GM19467 (cell line): ENCODE results near the gene NOS3.

ENCODE experiments used
- ATAC-seq: cut with Tn5 transposase; IDR thresholded peaks from one replicate; pipeline ENCODE4 v1.9.1; 2021; ENCODE audit warnings: mild to moderate bottlenecking, moderate library complexity; ENCODE audit not compliant: unreplicated experiment

NOS3 gene

DNA sequence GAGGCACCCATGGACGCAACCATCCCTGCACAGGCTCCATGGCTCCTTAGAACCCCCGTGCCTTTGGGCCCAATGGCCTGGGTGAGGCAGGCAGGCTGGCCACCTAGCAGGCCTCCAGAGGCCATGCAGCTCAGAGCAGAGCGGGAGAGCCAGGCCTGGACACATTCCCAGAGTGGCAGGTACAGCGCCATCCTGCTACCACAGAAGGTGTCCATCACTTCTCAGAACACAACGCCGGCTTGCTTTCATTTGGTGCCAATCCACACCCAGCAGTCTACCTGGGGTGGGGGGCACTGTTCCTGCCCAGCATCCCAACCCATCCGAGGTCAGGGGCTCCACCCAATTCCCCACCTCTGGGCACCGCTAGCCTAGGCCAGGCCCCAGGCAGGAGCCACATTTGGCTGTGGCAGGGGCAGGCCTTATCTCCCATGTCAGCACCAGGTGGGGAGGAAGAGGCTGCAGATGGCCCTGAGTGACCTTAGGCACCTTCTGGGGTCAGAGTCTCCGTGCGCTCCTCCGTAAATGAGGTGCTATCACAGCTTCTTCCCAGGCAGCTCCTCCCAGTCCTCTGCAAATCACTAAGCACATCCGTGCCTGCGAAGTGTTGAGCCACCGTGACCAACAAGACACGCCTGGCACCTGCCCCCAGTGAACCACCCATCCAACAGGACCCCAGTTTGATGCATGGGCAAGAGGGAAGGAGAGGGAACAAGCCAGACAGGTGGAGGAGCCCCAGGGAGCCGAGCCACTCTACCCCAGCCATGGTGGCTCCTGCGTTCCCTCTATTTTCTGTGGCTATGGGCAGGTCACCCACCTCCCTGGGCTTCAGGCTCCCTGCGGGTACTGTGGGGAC is 26.9 kb upstream of the NOS3 start:
- no peak for ATAC-seq

DNA sequence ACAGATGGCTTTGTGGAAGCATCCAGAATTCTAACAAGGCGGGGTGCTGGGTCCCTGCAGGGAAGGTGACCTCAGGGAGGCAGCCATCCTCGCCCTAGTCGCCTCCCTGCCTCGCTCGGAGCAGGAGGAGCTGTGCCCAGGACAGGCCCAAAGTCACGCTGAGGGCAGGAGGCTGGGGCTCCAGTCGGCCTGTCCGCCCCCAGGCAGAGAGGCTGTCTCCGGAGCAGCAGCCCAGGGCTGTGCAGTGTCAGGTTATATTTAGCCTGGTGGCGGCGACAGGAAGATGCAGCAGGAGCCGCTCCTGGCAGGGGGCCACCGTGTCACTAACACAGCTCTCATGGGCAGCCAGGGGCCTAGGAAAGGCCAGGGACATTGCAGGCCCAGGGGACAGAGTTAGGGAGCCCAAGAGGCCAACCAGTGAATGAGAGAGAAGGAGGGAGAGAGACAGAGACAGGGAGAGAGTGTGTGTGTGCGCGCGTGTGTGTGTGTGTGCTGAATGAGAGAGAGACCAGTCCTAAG is 26.2 kb upstream of the NOS3 start:
- ATAC-seq, result no peak

DNA sequence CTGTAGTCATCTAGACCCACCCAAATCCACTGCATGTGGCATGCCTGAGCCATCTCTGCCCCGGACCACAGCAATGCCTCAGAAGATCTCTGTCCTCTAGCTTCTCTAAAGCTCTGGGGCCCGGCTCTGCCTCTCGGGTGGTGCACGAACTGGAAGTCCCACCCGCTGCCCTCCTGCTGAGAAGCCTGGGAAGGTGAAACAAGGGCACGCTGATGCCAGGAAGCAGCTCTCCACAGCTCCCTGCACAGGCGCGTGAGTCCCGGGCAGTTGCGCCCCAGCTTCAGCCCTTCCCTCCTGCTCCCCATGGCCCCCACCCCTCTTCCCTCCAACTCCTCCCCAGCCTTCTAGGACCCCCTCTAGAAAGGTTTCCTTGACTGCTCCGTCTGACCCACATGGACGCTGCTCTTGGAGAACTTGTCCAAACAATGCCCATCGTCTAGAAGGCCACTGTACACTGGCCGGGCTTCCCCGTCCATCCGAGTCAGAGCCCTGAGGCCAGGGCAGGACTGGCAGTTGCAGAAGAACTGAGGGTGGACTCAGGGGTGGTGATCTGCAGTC is 25.5 kb upstream of the NOS3 start:
- no peak for ATAC-seq

DNA sequence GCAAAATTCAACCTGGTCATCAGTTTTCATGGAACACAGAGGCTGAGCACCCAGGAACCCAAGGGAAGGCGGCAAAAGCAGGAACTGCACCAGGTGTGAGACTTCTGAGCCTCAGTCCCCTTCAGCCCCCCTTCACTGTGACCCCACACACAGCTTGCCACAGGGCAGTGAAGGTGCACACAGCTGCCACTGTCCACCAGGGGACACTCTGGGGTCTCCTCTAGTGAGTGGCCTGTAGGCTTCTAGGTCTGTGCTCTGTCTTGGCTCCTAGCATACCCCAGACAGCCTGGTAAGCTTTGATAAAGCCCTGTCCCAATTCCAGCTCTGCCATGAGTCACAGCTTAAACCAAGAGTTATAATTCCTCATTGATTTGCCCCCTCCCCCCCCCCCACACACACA is 24.8 kb upstream of the NOS3 start:
- no peak for ATAC-seq

DNA sequence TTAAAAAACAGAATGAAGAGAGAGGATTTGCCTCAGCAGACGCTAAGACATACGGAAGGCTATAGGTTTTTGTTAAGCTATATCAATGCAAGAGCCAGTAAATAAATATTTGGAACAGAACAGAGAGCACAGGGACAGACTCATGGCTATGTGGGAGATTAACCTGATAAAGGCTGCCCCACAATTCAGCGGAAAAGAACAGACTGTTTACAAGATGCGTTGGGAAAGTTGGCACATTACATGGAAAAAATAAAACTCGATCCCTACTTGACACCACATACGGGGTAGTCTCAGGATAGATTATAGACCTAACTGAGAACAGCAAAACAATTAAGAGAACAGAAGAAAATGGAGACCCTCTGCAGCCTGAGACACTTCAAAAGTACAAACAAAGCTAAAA is 23.5 kb upstream of the NOS3 start:
- no peak for ATAC-seq

DNA sequence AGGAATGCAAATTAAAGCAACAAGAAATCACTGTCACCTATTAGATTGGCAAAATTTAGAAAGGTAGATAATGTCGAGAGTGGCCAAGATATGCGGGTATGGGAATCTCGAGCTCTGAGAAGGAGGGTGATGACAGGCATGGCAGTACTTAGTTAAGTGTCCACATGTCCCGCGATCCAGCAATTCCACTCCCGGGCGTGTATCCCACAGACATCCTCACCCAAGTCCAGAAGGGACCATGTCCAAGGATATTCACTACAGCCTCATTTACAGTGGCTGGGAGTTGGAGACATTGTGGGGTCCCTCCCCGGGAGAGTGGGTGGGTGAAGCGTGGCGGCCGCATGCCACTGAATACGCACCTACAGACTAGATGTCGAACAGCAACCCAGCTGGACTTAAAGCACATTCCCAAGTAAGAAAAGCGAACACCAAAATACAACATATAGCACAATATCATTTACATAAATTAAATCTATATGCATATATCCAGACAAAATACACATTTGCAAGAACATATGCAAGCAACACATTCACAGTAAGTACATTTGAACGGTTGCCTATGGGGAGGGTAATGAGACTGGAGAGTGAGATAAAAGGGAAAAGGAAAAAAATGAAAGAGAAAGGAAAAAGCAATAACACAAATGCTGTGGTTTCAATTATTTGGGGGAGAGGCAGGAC is 22.6 kb upstream of the NOS3 start:
- no peak for ATAC-seq

DNA sequence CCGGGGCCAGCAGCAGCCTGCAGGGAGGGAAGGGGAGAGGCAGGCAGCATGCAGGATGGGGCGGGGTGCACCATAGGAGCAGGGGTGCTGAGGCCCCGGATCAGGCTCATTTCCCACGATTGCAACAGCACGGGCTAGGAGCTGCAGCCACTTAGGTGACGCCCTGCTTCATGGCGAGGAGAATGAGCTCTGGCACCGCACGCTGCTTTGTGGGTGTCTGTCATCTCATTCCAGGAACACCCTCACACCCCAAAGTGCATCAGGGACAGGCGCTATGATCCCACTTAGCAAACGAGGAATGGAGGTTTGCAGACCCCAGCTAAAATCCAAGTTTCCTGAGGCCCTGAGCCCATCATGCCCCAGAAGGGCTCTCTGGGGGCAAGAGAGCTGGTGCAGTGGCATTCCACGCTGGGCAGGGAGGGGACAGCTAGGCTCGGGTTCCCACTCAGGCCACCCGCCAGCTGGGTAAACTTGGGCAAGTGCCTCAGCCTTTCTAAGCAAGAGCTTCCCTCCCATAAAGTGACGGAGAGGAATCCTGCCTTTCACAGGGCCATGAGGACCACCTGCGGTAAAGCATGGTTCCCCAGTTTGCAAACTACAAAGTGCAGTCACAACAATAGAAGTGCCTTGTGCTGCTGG is 22.0 kb upstream of the NOS3 start:
- ATAC-seq, result no peak

DNA sequence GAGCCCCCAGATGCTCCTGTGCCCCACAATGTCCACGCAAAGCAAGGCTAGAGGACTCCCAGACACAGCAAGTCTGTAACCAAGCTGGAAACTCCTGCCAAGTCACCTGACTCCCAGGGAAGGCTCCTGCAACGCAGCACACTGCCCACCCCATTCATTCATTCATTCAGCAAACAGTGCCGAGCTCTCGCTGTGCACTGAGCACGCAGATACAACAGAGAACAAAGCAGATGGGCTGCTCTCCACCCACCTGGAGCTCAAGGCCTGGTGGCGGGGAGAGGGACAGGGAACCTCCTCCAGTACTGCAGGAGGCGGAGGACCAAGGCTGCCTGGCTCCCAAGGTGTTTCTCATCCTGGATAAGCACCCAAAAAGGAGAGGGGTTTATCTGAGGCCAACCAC is 21.3 kb upstream of the NOS3 start:
- ATAC-seq, result no peak

DNA sequence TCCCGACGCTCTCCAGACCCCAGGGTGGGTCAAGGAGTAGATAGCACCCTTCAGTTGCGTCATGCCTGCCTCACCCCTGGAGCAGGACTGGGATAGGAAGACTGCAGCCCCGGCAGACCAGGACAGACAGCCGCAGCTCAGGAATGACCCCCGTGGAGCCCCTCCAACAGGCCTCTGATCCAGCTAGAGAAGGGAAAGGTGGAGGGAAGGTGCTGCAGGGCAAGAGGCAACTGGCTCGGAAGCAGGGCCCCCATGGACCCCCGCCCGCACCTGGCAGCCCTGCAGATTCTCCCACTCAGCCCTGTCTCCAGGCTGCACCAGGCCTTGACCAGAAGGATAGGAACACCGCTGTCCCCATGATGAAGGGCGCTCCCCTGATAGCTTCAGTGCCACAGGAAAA is 20.4 kb upstream of the NOS3 start:
- ATAC-seq, result no peak

DNA sequence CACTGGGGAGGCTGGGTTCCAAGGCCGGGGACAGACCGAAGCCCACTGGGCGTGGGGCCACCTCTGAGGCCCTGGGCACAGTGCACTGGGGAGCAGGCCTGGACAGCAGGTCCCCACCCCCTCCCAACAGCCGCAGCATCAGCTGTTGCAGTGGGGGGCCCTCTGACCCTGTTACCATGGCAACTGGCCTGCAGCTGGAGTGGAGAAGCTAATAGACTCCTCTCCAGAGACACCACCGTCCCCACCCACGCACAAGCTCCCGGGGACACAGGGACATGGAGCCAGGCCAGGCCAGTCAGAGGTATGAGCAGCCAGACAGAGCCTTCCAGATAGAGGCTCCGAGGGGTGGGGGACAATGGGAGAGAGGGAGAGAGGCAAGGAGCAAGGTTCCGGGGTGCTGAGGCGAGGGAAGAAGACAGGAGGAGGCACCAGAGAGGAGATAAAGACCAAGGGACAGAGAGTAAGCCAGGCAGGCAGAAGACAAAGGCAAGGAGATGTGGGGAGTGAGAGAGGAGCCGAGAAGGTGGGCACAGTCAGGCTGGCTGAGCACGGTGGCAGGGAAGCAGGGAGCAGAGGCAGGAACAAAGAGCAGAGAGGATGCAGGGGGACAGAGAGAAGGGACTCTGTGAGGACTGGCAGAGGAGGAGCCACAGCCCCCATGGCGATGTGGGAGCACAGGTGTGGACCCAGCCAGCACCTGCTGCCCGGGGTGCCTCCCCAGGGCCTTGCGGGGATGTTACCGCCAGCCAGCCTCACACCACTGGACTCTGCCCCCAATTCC is 19.4 kb upstream of the NOS3 start:
- ATAC-seq, result no peak

DNA sequence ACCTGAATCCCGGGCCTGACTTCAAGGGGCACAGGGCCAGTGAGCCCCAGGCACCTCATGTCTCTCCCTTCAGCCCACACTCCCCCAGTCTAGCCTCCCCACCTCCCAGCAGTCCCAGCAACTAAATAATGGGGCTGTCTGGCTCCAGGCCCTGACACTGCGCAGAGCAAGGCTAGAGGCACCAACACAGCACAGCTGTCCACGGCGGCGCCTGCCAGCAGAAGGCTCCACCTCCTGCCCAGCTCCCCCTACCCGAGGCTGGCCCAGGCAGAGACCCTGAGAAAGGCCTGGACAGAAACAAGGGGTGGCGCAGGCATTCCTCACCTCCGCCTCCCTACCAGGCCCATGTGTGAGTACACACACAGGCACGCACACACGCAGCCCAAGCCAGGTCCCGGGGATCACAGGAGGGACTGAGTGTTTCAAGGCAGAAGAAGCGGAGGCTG is 18.8 kb upstream of the NOS3 start:
- ATAC-seq, result no peak

DNA sequence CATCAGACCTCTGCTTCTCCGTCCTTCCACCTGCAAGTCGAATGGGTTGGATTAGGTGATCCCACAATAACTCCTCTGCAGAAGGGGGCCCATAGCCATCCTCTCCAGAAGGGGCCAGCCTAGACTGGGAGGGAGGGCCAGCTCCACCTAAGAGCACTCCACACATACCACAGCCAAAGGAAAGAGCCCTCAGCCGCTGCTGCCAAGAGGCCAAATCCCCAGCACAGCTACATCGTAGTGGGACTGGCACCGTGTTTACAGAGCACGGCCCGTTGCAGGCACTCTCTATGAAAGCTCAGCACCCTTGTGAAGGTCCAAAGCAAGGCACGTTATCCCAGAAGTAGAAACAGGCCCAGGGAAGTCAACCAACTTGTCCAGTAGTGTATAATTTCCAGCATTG is 18.1 kb upstream of the NOS3 start:
- no peak for ATAC-seq

DNA sequence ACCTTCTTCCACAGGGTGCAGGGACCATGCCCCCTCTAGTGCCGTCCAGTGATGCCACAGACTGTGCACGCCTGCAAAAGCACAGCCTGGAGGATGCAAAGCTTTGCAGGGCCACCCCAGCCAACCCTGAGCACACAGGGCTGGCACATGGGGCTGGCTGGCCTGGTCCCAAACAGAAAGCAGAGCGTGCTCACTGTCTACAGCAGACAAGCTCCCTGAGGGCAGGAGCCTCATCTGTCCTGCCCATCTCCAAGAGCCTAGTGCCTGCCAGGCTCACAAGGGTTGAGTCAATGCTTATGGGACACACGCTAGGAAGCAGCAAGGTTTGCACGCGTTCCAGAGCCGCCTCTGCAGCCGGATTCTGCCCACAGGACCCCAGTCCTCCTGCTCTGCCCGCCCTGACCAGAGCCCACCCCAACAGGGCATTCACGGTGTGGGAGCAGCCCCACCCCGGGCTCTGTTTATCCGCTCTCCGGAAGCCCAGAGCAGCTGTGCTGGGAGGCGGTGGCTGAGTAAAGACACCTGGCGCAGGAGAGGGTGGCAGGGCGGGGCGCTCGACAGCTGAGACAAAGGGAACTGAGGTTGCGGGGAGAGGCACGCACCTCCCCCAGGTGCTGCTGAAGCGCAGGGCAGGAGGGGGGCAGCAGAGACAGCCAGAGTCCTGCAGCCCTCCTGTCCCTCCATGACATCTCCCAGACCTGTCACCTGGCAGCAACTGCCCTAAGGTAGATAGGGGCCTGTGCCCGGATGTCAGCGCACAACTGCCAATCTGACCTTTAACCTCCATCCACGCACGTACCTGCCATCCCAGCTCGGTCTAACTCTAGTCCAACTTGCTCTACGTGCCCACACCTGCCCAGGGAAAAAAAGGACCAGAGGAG is 17.0 kb upstream of the NOS3 start:
- no peak for ATAC-seq

DNA sequence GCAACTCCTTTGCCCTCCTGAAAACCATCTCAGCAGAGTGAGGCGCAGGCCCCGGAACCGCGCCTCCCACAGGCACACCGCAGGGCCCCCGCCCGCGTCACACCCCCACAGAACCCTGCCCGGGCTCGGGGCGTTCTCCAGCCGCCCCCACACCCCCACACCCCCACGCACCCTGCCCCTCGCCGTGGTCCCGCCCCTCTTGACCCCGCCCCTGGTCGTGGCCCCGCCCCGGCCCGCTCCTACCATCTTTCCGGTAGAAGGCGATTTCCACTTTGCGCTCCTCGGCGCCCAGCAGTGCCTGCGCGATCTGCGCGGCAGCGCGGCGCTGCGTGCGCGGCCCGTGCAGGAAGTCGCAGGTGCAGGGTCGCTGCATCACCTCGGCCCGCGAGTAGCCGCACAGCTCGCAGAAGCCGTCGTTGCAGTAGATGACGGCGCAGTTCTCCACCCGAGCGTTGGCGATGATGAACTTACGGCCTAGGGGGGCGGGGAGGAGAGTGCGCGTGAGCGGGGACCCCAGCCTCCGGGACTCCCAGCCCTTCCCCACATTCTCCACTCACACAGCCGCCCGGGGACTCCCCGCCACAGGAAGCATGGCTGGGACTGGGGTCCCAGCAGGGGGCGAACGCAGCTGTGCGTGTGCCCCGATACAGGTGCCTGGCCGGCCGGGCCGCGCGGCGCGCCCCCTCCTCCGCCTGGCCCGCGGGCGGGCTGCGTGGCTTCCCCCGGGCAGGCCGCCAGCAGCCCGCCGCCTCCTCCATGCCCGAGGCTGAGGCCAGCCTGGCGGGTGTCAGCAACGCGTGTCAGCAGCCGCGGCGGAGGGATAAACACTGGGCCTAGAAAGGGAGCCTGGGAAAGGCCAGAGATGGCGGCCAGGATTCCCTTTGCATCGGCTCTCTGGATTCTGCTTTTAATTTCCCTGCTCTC is 16.1 kb upstream of the NOS3 start:
- peak; percentile 48 for ATAC-seq

DNA sequence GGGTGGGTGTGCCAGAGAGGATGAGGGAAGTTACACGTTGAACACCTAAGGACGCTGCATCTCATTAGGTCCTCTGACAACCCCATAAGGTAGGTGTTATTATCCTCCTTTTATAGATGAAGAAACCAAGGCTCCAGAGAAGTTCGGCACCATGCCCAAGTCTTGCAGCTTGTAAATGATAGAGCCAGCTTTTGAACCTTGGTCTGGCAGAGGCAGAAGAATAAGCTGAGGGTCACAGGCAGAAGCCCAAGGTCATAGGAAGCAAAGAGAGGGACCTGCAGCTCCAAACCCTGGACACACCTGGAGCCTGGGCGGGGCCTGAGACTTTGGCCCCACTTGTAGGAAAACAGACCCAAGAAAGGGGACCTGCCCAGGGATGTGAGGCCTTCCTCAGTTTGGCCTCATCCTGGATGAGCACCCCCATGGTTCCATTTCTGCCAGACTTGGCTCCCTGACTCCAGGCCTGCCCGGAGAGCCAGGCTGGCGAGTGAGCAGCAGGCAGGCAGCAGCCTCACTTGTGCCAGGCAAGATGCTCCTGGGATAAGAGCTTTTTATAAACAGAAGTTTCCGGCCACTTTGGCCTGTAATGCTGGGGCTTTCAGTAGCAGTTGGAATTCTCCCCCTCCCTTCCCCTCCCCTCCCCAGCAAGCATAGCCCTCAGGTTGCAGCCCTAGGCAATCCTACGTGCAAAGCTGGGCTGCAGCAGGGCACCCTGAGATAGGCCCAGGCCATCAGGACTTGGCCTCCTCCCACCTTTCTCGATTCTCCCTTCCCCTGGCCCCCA is 15.1 kb upstream of the NOS3 start:
- no peak for ATAC-seq

DNA sequence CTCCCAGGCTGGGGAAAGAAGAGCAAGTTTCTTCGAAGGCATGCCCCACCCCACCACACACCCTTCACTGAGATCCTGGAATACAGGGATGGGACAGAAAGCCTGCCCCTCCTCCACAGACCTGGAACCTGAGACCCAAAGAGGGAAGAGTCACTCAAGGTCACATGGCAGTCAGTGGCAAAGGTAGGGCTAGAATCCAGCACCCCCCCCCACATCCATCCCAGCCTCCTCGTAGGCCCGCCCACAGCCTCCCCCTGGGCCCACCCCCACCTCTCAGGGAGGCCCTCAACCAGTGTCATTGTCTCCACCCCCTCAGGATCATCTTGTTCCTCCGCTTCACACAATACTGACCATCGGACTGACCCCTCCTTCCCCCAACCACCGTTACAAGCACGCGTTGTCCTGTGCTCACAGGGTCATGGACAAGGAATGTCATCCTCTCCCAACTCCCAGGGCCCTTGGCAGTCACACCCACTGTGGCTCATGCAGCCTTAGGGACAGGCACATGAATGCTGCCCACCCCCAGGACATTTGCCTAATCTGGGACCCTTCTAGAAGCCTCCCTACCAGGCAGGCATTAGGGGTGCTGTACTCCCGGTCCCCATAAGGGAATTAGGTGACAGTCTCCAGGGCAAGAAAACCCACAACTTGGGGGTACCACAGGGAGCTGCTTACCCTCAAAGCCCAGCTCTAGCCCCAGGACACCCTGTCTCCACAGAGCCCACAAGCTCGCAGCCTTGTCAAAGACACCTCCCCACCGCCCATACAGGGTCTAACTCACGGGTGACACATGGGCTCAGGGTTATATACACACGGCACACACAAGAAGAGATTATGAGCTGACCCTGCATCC is 14.1 kb upstream of the NOS3 start:
- ATAC-seq, result no peak
